SK-N-SH treated with all-trans-retinoic acid at 6 μM for 48 hours (cell line): ENCODE data around the gene DNAAF8.

Experiments used
- ARNTL ChIP-seq: fragments of 450-650 bp; formaldehyde crosslinking; IDR thresholded peaks from 2 replicates; pipeline ENCODE4 v1.5.0; 2020; ENCODE audit warnings: low read depth, mild to moderate bottlenecking, moderate library complexity, borderline replicate concordance
- ESRRG ChIP-seq: fragments of 250-450 bp; sonication (Bioruptor Pico); IDR thresholded peaks from 2 replicates; pipeline ENCODE4 v1.6.1; 2021; ENCODE audit warnings: mild to moderate bottlenecking
- RARB ChIP-seq: fragments of 250-450 bp; sonication (Bioruptor Pico); IDR thresholded peaks from 2 replicates; pipeline ENCODE4 v1.8.0; 2021; ENCODE audit warnings: mild to moderate bottlenecking, moderate library complexity
- ZNF70 ChIP-seq: fragments of 450-650 bp; formaldehyde crosslinking; IDR thresholded peaks from 2 replicates; pipeline ENCODE4 v1.5.0; 2020; ENCODE audit warnings: mild to moderate bottlenecking, moderate library complexity
- TF ChIP-seq, protein P1 (sequence below): fragments of 250-450 bp; sonication (Bioruptor Pico); IDR thresholded peaks from 2 replicates; pipeline ENCODE4 v1.8.0; 2020; ENCODE audit warnings: mild to moderate bottlenecking, moderate library complexity, borderline replicate concordance
- TF ChIP-seq, protein P2 (sequence below): fragments of 250-450 bp; sonication (Bioruptor Pico); IDR thresholded peaks from 2 replicates; pipeline ENCODE4 v1.8.0; 2021; ENCODE audit warnings: low read depth, mild to moderate bottlenecking, moderate library complexity, borderline replicate concordance

DNA sequence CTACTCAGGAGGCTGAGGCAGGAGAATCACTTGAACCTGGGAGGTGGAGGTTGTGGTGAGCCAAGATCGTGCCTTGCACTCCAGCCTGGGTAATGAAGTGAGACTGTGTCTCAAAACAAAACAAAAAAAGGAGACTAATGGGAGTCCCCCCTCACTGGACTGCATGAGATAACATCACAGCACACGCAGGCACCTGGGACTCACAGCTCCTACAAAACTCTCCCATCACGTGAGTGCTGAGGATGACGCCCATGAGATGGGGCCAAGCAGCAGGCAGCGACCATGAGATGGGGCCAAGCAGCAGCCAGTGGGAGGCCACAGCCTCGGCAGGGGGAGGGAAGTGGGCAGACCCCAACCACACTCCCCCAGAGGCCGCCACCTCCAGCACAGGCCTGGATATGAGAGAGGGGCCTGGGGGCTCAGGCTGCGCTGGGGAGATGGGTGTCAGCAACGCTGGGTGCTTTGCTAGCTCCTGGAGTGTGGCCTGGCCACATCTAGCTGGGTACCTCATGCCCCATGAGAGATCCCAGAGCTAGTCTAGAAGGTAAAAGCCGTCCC lies 15.4 kb downstream of the DNAAF8 start:
- TF ChIP-seq RARB: no peak
- TF ChIP-seq ZNF70: no peak
- TF ChIP-seq ESRRG (CRISPR knock-in tag): no peak
- TF ChIP-seq, protein P1, sequence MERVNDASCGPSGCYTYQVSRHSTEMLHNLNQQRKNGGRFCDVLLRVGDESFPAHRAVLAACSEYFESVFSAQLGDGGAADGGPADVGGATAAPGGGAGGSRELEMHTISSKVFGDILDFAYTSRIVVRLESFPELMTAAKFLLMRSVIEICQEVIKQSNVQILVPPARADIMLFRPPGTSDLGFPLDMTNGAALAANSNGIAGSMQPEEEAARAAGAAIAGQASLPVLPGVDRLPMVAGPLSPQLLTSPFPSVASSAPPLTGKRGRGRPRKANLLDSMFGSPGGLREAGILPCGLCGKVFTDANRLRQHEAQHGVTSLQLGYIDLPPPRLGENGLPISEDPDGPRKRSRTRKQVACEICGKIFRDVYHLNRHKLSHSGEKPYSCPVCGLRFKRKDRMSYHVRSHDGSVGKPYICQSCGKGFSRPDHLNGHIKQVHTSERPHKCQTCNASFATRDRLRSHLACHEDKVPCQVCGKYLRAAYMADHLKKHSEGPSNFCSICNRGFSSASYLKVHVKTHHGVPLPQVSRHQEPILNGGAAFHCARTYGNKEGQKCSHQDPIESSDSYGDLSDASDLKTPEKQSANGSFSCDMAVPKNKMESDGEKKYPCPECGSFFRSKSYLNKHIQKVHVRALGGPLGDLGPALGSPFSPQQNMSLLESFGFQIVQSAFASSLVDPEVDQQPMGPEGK (CRISPR knock-in tag): no peak
- TF ChIP-seq, protein P2, sequence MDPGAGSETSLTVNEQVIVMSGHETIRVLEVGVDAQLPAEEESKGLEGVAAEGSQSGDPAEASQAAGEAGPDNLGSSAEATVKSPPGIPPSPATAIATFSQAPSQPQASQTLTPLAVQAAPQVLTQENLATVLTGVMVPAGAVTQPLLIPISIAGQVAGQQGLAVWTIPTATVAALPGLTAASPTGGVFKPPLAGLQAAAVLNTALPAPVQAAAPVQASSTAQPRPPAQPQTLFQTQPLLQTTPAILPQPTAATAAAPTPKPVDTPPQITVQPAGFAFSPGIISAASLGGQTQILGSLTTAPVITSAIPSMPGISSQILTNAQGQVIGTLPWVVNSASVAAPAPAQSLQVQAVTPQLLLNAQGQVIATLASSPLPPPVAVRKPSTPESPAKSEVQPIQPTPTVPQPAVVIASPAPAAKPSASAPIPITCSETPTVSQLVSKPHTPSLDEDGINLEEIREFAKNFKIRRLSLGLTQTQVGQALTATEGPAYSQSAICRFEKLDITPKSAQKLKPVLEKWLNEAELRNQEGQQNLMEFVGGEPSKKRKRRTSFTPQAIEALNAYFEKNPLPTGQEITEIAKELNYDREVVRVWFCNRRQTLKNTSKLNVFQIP (CRISPR knock-in tag): no peak
- TF ChIP-seq ARNTL (CRISPR knock-in tag): no peak
